PFSK-1 (cell line): ENCODE measurements around the gene CAMK1D.

Experiments
- FOXP2 ChIP-seq: optimal IDR thresholded peaks from 2 replicates; pipeline ENCODE3; 2011; ENCODE audit warnings: borderline replicate concordance, control low read depth, inconsistent platforms; ENCODE audit not compliant: insufficient read depth; ENCODE audit errors: extremely low read length, extremely low read depth
- POLR2AphosphoS5 ChIP-seq: IDR thresholded peaks from 2 replicates; pipeline ENCODE4 v1.6.1; 2012; ENCODE audit warnings: low read depth, mild to moderate bottlenecking, control low read depth, low read length, moderate library complexity
- REST ChIP-seq, 2 experiments: IDR thresholded peaks; 2 replicates each; pipeline versions ENCODE4 v1.6.1 to v1.8.0; 2011 to 2012; ENCODE audit warnings: low read depth in 2 of 2, low read length in 2 of 2, control low read depth in 1 of 2, inconsistent platforms in 1 of 2, mild to moderate bottlenecking in 1 of 2, moderate library complexity in 1 of 2; ENCODE audit not compliant: insufficient read depth in 1 of 2
- SIN3A ChIP-seq: IDR thresholded peaks from 2 replicates; pipeline ENCODE4 v1.6.1; 2012; ENCODE audit warnings: mild to moderate bottlenecking, low read length, moderate library complexity, borderline replicate concordance; ENCODE audit not compliant: insufficient read depth
- TAF1 ChIP-seq: IDR thresholded peaks from 2 replicates; pipeline ENCODE4 v1.6.1; 2012; ENCODE audit warnings: low read length, control low read depth, borderline replicate concordance; ENCODE audit not compliant: insufficient read depth

The CAMK1D gene

GRCh38 chr10:12510984-12511383 lies 161.6 kb downstream of the CAMK1D start:
- TF ChIP-seq TAF1 (no peak), POLR2AphosphoS5 (no peak), SIN3A (no peak), REST (IDR thresholded peaks at IDR 0.05; ENCODE audit: insufficient read depth in 1 of 2, low read depth in 2 of 2, low read length in 2 of 2) (no peak), FOXP2 (no peak)

- TF ChIP-seq REST (IDR thresholded peaks at IDR 0.05; ENCODE audit: insufficient read depth in 1 of 2, low read depth in 2 of 2, low read length in 2 of 2) = no peak
- TF ChIP-seq FOXP2 = no peak
- no peak for TF ChIP-seq POLR2AphosphoS5
- TF ChIP-seq SIN3A = no peak
- no peak for TF ChIP-seq TAF1
Observed at GRCh38 chr10:12511651-12512050, 162.3 kb downstream of the CAMK1D start.

GRCh38 chr10:12512332-12513002 lies 163.1 kb downstream of the CAMK1D start:
- TF ChIP-seq SIN3A (no peak), TAF1 (no peak), POLR2AphosphoS5 (no peak), FOXP2 (no peak), REST (IDR thresholded peaks at IDR 0.05; ENCODE audit: insufficient read depth in 1 of 2, low read depth in 2 of 2, low read length in 2 of 2) (no peak)

- TF ChIP-seq POLR2AphosphoS5 (no peak), FOXP2 (no peak), TAF1 (no peak), REST (IDR thresholded peaks at IDR 0.05; ENCODE audit: insufficient read depth in 1 of 2, low read depth in 2 of 2, low read length in 2 of 2) (no peak), SIN3A (no peak)
Observed at GRCh38 chr10:12513003-12513365, 163.6 kb downstream of the CAMK1D start.
